Duodenal mucosa (tissue), 2 donors: Measurements from ENCODE around the gene ECHS1.

ENCODE experiments used
- H3K27ac ChIP-seq: one replicate; pipeline ENCODE4 v1.7.0; 2013; ENCODE audit warnings: low read depth, low read length
- H3K27me3 ChIP-seq, 2 donors: one replicate each; pipeline ENCODE4 v1.7.0; 2013; ENCODE audit warnings: low read length in 2 of 2, control low read depth in 1 of 2; ENCODE audit not compliant: insufficient read depth in 2 of 2, control insufficient read depth in 1 of 2
- H3K36me3 ChIP-seq, 2 donors: one replicate each; pipeline ENCODE4 v1.7.0; 2013; ENCODE audit warnings: low read length in 2 of 2, control low read depth in 1 of 2; ENCODE audit not compliant: insufficient read depth in 2 of 2, control insufficient read depth in 1 of 2
- H3K4me1 ChIP-seq, 2 donors: one replicate each; pipeline ENCODE4 v1.7.0; 2013; ENCODE audit warnings: low read length in 2 of 2, control low read depth in 1 of 2; ENCODE audit not compliant: insufficient read depth in 2 of 2, control insufficient read depth in 1 of 2
- H3K4me3 ChIP-seq, 2 donors: one replicate each; pipeline ENCODE4 v1.7.0; 2013; ENCODE audit warnings: low read length in 2 of 2, low read depth in 1 of 2
- H3K9ac ChIP-seq, 2 donors: one replicate each; pipeline ENCODE4 v1.7.0; 2013; ENCODE audit warnings: low read length in 2 of 2, low read depth in 1 of 2
- H3K9me3 ChIP-seq, 2 donors: one replicate each; pipeline ENCODE4 v1.7.0; 2013; ENCODE audit warnings: low read length in 2 of 2, control low read depth in 1 of 2; ENCODE audit not compliant: control insufficient read depth in 1 of 2

The ECHS1 gene

DNA sequence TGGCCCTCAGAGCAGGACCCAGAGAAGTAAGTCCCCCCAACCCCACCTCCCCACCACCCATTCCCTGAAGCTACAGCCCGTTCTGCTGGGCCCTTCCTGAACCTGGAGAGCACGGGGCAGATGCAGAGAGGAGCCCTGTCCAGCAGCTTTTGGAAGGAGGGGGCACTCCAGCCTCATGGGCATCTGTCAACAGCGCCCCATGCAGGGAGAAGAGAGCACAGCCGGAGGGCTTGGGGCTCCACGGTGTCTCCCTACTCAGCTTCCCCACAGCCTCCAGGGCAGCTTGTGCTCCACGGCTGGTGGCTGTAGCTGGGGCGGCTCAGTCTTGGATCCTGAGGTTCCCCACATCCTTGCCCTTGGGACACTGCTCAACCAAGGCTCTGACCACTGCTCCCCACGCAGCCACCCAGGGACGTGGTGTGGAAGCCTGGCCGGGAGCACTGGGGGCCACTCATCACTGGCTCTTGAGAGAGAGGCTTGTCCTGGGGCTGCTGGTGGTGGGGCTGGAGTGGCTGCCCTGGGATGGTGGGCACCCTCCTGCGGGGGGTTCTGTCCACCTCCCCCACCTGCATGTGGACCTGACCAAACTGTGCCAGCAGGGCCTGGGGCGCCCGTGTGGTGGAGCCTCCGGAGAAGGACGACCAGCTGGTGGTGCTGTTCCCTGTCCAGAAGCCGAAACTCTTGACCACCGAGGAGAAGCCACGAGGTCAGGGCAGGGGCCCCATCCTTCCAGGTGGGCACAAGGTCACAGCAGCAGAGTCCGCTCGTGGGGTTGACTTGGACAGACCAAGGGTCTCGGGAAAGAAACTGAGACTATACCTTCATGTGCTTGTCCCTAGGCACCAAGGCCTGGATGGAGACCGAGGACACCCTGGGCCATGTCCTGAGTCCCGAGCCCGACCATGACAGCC lies 21.5 kb downstream of the ECHS1 start:
- no peak overlapping the region for H3K27ac ChIP-seq
- peaks cover 17 to 21% of the 10 kb centered on the region in 2 donors for H3K4me1 ChIP-seq
- no peak overlapping the region for H3K4me3 ChIP-seq
- peaks cover 0 to 5% of the 10 kb centered on the region in 2 donors for H3K27me3 ChIP-seq
- no peak overlapping the region for H3K9ac ChIP-seq
- H3K9me3 ChIP-seq: no peaks in the 10 kb centered on the region
- H3K36me3 ChIP-seq: peaks cover 0 to 13% of the 10 kb centered on the region in 2 donors

DNA sequence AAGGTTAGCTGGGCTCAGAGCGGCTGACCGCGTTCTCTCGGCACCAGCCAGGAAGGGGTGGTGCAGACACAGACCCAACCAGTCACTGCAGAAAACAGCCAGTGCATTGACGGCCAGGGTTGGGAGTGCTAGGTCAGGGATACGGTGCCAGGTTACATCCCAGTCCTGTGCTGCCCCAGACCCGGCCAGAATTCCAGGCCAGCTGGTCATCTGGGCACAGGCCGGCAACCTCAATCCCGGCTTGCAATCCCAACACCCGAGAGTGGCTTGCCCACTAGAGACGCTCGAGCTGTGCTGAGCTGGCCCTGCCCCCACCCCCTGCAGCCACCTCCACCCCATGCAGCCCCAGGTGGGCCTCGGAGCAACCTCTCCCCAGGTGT lies 22.2 kb downstream of the ECHS1 start:
- Histone ChIP-seq H3K27me3 (peaks cover 0 to 5% of the 10 kb centered on the region in 2 donors), H3K9ac (no peak overlapping the region), H3K4me1 (peaks cover 10 to 18% of the 10 kb centered on the region in 2 donors), H3K36me3 (peaks cover 0 to 10% of the 10 kb centered on the region in 2 donors), H3K9me3 (no peaks in the 10 kb centered on the region), H3K4me3 (no peak overlapping the region), H3K27ac (no peak overlapping the region)

DNA sequence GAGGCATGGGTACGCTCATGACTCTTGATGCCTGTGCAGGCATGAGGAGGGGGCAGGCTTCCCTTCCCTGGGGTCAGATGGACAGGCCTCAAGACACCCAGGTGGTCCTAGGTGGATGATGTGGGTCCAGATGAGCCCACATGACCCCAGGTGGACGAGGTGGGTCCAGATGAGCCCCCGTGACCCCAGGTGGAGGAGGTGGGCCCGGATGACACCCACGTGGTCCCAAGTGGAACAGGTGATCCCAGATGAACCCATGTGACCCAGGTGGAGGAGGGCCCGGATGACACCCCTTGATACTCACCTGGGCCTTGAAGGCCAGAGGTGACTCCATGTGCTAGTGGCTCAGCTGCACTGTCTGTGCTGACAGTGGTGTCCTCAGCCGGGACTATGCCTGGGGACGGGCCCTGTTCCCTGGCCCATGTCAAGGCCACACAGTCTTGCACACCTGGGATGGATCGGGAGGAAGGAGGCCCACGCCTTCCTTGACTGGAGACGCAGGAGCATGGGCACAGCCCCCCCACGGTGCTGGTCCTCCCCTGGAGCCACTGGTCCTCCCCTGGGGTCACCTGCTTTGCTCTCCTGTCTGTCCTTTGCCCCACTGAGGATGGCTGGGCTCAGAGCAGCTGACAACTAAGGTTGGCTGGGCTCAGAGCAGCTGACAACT lies 22.7 kb downstream of the ECHS1 start:
- peaks cover 7 to 18% of the 10 kb centered on the region in 2 donors for H3K4me1 ChIP-seq
- peaks cover 0 to 8% of the 10 kb centered on the region in 2 donors for H3K36me3 ChIP-seq
- H3K4me3 ChIP-seq: no peak overlapping the region
- no peak overlapping the region for H3K27ac ChIP-seq
- peaks cover 0 to 5% of the 10 kb centered on the region in 2 donors for H3K27me3 ChIP-seq
- H3K9ac ChIP-seq: no peak overlapping the region
- H3K9me3 ChIP-seq: no peaks in the 10 kb centered on the region

DNA sequence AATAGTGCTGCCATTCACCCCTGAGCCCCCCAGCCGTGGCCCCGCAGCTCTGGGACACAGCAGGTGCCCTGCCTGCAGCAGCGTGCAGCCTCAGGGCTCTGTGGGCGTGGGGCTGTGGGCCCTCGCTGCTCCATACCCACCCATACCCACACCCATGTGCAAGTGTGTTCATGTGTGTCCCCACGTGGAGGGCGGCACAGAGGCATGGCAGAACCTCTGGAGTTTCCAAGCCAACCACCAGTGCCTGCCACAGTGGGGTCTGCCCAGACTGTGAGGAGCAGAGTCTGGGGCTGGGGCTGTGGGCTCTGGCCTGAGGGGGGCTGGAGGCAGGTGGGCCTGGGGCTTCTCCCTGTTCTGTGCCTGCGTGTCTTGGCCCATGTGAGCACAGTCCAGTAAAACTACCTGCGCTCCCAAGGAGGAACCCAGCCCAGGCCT lies 23.6 kb downstream of the ECHS1 start:
- H3K9me3 ChIP-seq: no peaks in the 10 kb centered on the region
- peaks cover 0 to 8% of the 10 kb centered on the region in 2 donors for H3K36me3 ChIP-seq
- no peak overlapping the region for H3K4me3 ChIP-seq
- H3K4me1 ChIP-seq: peaks cover 7 to 18% of the 10 kb centered on the region in 2 donors
- H3K27ac ChIP-seq: no peak overlapping the region
- H3K9ac ChIP-seq: no peak overlapping the region
- peaks cover 0 to 5% of the 10 kb centered on the region in 2 donors for H3K27me3 ChIP-seq

DNA sequence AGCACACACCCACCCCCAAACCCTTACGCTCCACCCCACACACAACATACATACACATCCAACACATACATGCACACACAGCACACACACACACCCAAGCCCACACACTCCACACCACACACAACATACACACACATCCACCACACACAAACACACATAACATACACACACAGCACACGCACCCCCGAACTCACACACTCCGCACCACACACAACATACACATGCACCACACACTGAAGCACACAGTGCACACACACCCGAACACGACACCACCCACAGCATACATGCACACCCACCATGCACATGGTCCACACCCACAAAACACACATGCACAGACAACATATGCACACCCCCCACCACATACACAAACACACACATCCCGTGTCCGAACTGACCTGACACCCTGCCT lies 24.0 kb downstream of the ECHS1 start:
- Histone ChIP-seq H3K9ac (no peak overlapping the region), H3K4me3 (no peak overlapping the region), H3K27me3 (peaks cover 0 to 5% of the 10 kb centered on the region in 2 donors), H3K4me1 (peaks cover 7 to 18% of the 10 kb centered on the region in 2 donors), H3K9me3 (no peaks in the 10 kb centered on the region), H3K36me3 (peaks cover 0 to 5% of the 10 kb centered on the region in 2 donors), H3K27ac (no peak overlapping the region)

DNA sequence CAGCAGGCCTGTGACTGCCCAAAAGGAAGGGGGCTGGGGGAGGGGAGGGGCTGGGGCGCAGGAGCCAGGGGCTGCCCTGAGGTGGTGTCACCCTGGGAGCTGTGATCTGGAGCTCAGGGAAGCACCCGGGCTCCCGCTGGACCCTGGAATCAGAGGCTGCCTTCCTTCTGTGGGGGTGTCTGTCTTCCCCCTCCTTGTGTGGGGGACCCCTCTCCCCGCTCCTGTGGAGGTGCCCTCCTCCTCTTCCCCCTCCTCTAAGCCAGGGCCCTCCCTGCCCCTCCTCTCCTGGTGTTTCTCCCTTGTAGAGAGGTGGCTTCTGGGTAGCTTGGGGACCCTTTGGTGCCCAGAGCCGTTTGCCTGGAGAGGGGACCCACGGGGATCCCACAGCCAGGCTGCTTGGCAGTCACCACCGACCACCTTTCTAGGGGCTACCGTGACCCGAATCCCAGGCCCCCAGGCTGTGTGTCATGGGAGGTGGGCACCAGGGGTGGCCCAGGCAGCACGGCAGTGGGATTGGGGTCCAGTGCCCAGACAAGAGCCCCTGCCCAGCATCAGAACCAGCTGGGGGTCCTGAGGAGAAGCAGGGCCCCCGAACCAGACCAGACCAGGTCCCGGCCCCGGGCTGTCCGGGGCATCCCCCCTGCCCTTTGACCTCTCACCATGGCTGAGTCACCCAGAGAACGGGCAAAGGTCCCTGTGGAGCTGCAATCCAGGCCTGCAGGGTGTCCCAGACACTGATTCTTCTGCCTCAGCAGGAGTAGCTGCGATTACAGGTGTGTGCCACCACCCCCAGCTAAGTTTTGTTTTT lies 25.2 kb downstream of the ECHS1 start:
- Histone ChIP-seq H3K9me3 (no peaks in the 10 kb centered on the region), H3K36me3 (peaks cover 0 to 5% of the 10 kb centered on the region in 2 donors), H3K4me3 (peak overlapping the region; percentile 67 to 72), H3K4me1 (peaks cover 12 to 24% of the 10 kb centered on the region in 2 donors), H3K9ac (peak overlapping the region; percentile 43 to 78), H3K27ac (peak overlapping the region; percentile 62), H3K27me3 (peaks cover 0 to 5% of the 10 kb centered on the region in 2 donors)

DNA sequence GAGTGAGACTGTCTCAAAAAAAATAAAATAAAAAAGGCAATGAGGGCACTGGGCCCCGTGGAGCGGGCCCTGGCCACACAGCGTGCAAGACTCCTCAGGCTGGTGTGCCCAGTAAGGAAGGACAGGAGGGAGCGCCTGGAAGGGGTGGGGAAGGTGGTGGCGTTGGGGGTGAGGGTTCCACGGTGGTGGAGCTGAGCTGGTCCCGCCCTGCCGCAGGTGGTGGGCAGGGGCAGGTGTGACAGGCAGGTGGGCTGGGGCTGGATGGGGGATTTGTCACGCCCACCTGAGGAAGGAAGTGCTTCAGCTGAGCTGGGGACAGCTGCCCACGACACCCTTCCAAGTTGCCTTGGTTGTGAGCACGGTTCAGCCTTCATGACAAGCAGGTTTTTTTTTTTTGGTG lies 26.7 kb downstream of the ECHS1 start:
- Histone ChIP-seq H3K36me3 (no peaks in the 10 kb centered on the region), H3K9ac (no peak overlapping the region), H3K27ac (no peak overlapping the region), H3K27me3 (peaks cover 0 to 5% of the 10 kb centered on the region in 2 donors), H3K4me1 (peaks cover 13 to 25% of the 10 kb centered on the region in 2 donors), H3K4me3 (no peak overlapping the region), H3K9me3 (no peaks in the 10 kb centered on the region)

DNA sequence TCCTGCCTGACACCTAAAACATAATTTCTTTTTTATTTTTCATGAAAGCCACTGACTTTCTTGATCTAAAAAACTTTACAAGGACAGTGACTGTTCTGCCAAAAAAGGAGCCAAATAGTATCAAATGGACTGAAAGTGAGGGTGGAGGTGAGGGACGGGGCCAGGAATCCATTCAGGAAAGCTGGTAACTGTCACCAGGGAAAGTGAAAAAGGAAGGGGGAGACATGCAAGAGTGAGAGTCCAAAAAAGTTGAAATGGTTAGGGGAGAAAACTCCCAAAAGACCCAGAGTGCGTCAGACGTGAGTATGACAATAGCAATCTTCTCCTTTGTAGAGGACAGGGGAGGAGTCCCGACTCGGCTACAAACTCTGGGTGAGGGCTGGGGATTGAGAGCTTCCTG lies 28.9 kb downstream of the ECHS1 start:
- Histone ChIP-seq H3K4me1 (peaks cover 10 to 21% of the 10 kb centered on the region in 2 donors), H3K9ac (no peak overlapping the region), H3K9me3 (no peaks in the 10 kb centered on the region), H3K27me3 (peaks cover 0 to 2% of the 10 kb centered on the region in 2 donors), H3K27ac (no peak overlapping the region), H3K4me3 (no peak overlapping the region), H3K36me3 (no peaks in the 10 kb centered on the region)

DNA sequence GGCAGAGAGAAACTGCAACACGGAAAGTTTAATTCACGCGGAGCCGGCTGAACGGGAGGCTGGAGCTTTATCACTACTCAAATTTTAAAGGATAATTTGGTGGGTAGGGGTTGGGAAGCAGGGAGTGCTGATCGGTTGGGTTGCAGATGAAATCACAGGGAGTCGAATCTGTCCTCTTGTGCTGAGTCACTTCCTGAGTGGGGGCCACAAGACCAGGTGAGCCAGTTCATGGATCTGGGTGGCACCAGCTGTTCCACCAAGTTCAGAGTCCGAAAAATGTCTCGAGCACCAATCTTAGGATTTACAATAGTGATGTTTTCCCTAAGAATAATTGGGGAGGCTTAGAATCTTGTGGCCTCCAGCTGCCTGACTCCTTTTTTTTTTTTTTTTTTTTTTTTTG lies 29.6 kb downstream of the ECHS1 start:
- H3K27me3 ChIP-seq: peaks cover 0 to 6% of the 10 kb centered on the region in 2 donors

More for the DNA sequence above, 29.6 kb downstream of the ECHS1 start:
- peak overlapping the region; percentile 21 to 45 for H3K4me3 ChIP-seq
- H3K27ac ChIP-seq: no peak overlapping the region
- H3K9me3 ChIP-seq: no peaks in the 10 kb centered on the region
- no peaks in the 10 kb centered on the region for H3K36me3 ChIP-seq
- peaks cover 6 to 18% of the 10 kb centered on the region in 2 donors for H3K4me1 ChIP-seq
- peak overlapping the region in 1 of 2 donors; percentile 57 for H3K9ac ChIP-seq
